GM23338 (cell line): ENCODE data around the gene WBP2NL. TPM values are rescaled to one million over a fixed set of nuclear protein-coding genes. Genes with fewer than 3 reads are reported as not detected.

ENCODE experiments used
- ATAC-seq: fragments of 200-7000 bp; cut with Tn5 transposase; 3 replicates; pipeline ENCODE4 v1.9.1; 2020
- DNase-seq: peaks from one replicate; pipeline ENCODE4 v3.0.0-alpha.2; 2015; ENCODE audit warnings: low spot score
- H2AFZ ChIP-seq: fragments of 200-600 bp; sonication (generic); 2 replicates; pipeline ENCODE4 v1.8.0; 2016; ENCODE audit warnings: antibody characterized with exemption, mild to moderate bottlenecking, moderate library complexity
- H3F3A ChIP-seq: fragments of 200-600 bp; sonication (generic); replicated peaks from 2 replicates; pipeline ENCODE4 v1.8.0; 2017; ENCODE audit warnings: antibody characterized with exemption, mixed run types, low read depth
- H3K27ac ChIP-seq: fragments of 200-600 bp; sonication (generic); 2 replicates; pipeline ENCODE4 v1.6.1; 2016; ENCODE audit warnings: low read depth
- H3K27me3 ChIP-seq: fragments of 200-600 bp; sonication (generic); 2 replicates; pipeline ENCODE4 v1.8.0; 2016; ENCODE audit warnings: mild to moderate bottlenecking, mixed run types, moderate library complexity; ENCODE audit not compliant: insufficient read depth
- H3K36me3 ChIP-seq: fragments of 200-600 bp; sonication (generic); 2 replicates; pipeline ENCODE4 v1.8.0; 2016; ENCODE audit warnings: mild to moderate bottlenecking; ENCODE audit not compliant: insufficient read depth
- H3K4me1 ChIP-seq: fragments of 200-600 bp; sonication (generic); 2 replicates; pipeline ENCODE4 v1.8.0; 2016; ENCODE audit warnings: mild to moderate bottlenecking, moderate library complexity; ENCODE audit not compliant: insufficient read depth
- H3K4me2 ChIP-seq: fragments of 200-600 bp; sonication (generic); 2 replicates; pipeline ENCODE4 v1.7.1; 2017; ENCODE audit warnings: mixed run types
- H3K4me3 ChIP-seq: fragments of 200-600 bp; sonication (generic); 2 replicates; pipeline ENCODE4 v1.6.1; 2016; ENCODE audit warnings: mixed run types
- H3K79me2 ChIP-seq: fragments of 200-600 bp; sonication (generic); replicated peaks from 2 replicates; pipeline ENCODE4 v1.8.0; 2017; ENCODE audit warnings: mild to moderate bottlenecking; ENCODE audit not compliant: insufficient read depth
- H3K9me2 ChIP-seq: fragments of 200-600 bp; sonication (generic); 2 replicates; pipeline ENCODE4 v1.8.0; 2017; ENCODE audit not compliant: insufficient read depth
- H4K20me1 ChIP-seq: fragments of 200-600 bp; sonication (generic); replicated peaks from 2 replicates; pipeline ENCODE4 v1.8.0; 2017; ENCODE audit warnings: mild to moderate bottlenecking; ENCODE audit not compliant: insufficient read depth
- H3K27ac Mint-ChIP-seq: 2 replicates; pipeline ENCODE4 v1.8.0; 2020; ENCODE audit warnings: inconsistent platforms, mild to moderate bottlenecking, moderate library complexity, mixed read lengths
- H3K27me3 Mint-ChIP-seq: 3 replicates; pipeline ENCODE4 v1.8.0; 2022; ENCODE audit warnings: low read depth, mild to moderate bottlenecking, moderate library complexity, mixed read lengths, inconsistent platforms; ENCODE audit not compliant: insufficient read depth, poor library complexity
- H3K36me3 Mint-ChIP-seq: 3 replicates; pipeline ENCODE4 v1.8.0; 2021; ENCODE audit warnings: low read depth, mild to moderate bottlenecking, inconsistent platforms, moderate library complexity, mixed read lengths
- H3K4me1 Mint-ChIP-seq: 3 replicates; pipeline ENCODE4 v1.8.0; 2020; ENCODE audit warnings: mild to moderate bottlenecking, inconsistent platforms, mixed read lengths
- H3K4me3 Mint-ChIP-seq: 3 replicates; pipeline ENCODE4 v1.8.0; 2021; ENCODE audit warnings: moderate library complexity, mild to moderate bottlenecking, inconsistent platforms, mixed read lengths
- H3K9me3 Mint-ChIP-seq: 3 replicates; pipeline ENCODE4 v1.8.0; 2020; ENCODE audit warnings: moderate library complexity, mild to moderate bottlenecking, inconsistent platforms, mixed read lengths
- CREB1 ChIP-seq: fragments of 250-450 bp; sonication (Bioruptor Pico); IDR thresholded peaks from 2 replicates; pipeline ENCODE4 v1.5.0; 2020; ENCODE audit warnings: low read depth, mild to moderate bottlenecking, moderate library complexity
- EZH2 ChIP-seq: fragments of 200-600 bp; sonication (generic); IDR thresholded peaks from one replicate; pipeline ENCODE4 v1.8.0; 2017; ENCODE audit warnings: antibody characterized with exemption, mild to moderate bottlenecking, low read depth; ENCODE audit not compliant: unreplicated experiment
- EZH2phosphoT487 ChIP-seq: fragments of 200-600 bp; sonication (generic); IDR thresholded peaks from one replicate; pipeline ENCODE4 v1.8.1; 2018; ENCODE audit warnings: antibody characterized with exemption; ENCODE audit not compliant: unreplicated experiment
- JUNB ChIP-seq: IDR thresholded peaks from one replicate; pipeline ENCODE4 v1.6.1; 2016; ENCODE audit warnings: antibody characterized with exemption; ENCODE audit not compliant: unreplicated experiment
- NANOG ChIP-seq: IDR thresholded peaks from 2 replicates; pipeline ENCODE4 v1.6.1; 2016; ENCODE audit warnings: antibody characterized with exemption, borderline replicate concordance
- POLR2AphosphoS5 ChIP-seq: IDR thresholded peaks from 2 replicates; pipeline ENCODE4 v1.6.1; 2016; ENCODE audit warnings: antibody characterized with exemption, low read depth
- STAT1 ChIP-seq: IDR thresholded peaks from one replicate; pipeline ENCODE4 v1.6.1; 2016; ENCODE audit warnings: antibody characterized with exemption; ENCODE audit not compliant: unreplicated experiment
- ZNF114 ChIP-seq: fragments of 250-450 bp; sonication (Bioruptor Pico); IDR thresholded peaks from 2 replicates; pipeline ENCODE4 v1.5.0; 2020; ENCODE audit warnings: mild to moderate bottlenecking, moderate library complexity
- ZNF331 ChIP-seq: fragments of 250-450 bp; sonication (Bioruptor Pico); IDR thresholded peaks from 2 replicates; pipeline ENCODE4 v1.5.0; 2020; ENCODE audit warnings: low read depth, mild to moderate bottlenecking, moderate library complexity
- ZNF462 ChIP-seq: fragments of 250-450 bp; sonication (Bioruptor Pico); IDR thresholded peaks from 2 replicates; pipeline ENCODE4 v1.5.0; 2020; ENCODE audit warnings: mild to moderate bottlenecking, moderate library complexity
- polyA plus RNA-seq: library from polyadenylated mRNA; unstranded; fragments of >200 nt; fragmentation: Nextera tagmentation; extraction: Ambion mirVana; gene quantifications from 2 replicates; pipeline ENCODE4 v1.2.1, GENCODE V29; 2016
- total RNA-seq: library from RNA; depleted of rRNA; stranded (reverse); fragments of >200 nt; shearing (Covaris generic); gene quantifications from 2 replicates; pipeline ENCODE4 v1.2.3, GENCODE V29; 2014
- TF ChIP-seq, protein P1 (sequence below), 2 experiments: fragments of 200-600 bp in 1 of 2; sonication (generic) in 1 of 2; conservative IDR thresholded peaks; 2 replicates each; pipeline versions ENCODE4 v1.5.1 to v1.6.1; 2016 to 2017; ENCODE audit warnings: antibody characterized with exemption in 2 of 2, low read depth in 2 of 2, mild to moderate bottlenecking in 2 of 2, moderate library complexity in 1 of 2
- TF ChIP-seq, protein P2 (sequence below): IDR thresholded peaks from one replicate; pipeline ENCODE4 v1.6.1; 2018; ENCODE audit warnings: antibody characterized with exemption; ENCODE audit not compliant: unreplicated experiment
- TF ChIP-seq, protein P3 (sequence below): IDR thresholded peaks from 2 replicates; pipeline ENCODE4 v1.6.1; 2016; ENCODE audit warnings: antibody characterized with exemption

The WBP2NL gene
- total and polyA plus RNA-seq, 2 experiments from 2014 or later: 0.14 TPM; not detected in 1

- Histone ChIP-seq H3K27me3 (no peaks in the 10 kb centered on the region), H2AFZ (no peak overlapping the region), H3K36me3 (no peaks in the 10 kb centered on the region), H3K79me2 (no peaks in the 10 kb centered on the region), H3K27ac (no peak overlapping the region), H3K4me1 (no peaks in the 10 kb centered on the region), H3F3A (no peaks in the 10 kb centered on the region), H3K4me2 (no peak overlapping the region), H4K20me1 (no peaks in the 10 kb centered on the region; the same call in 1 of the 2 replicates), H3K4me3 (no peak overlapping the region), H3K9me2 (no peaks in the 10 kb centered on the region)
- DNase-seq (no peak), ATAC-seq (no peak)
- Mint-ChIP-seq H3K27me3 (peaks cover 3% of the 10 kb centered on the region), H3K36me3 (peaks cover 21% of the 10 kb centered on the region), H3K9me3 (no peaks in the 10 kb centered on the region; the same call in 2 of the 3 replicates), H3K4me3 (no peak overlapping the region), H3K4me1 (no peaks in the 10 kb centered on the region), H3K27ac (no peak overlapping the region)
- TF ChIP-seq EZH2phosphoT487: no peak
- TF ChIP-seq POLR2AphosphoS5: no peak
- no peak for TF ChIP-seq EZH2
- TF ChIP-seq CREB1 (CRISPR knock-in tag): no peak
- TF ChIP-seq STAT1: no peak
- TF ChIP-seq ZNF331 (CRISPR knock-in tag): no peak
- TF ChIP-seq ZNF462: no peak
- TF ChIP-seq, protein P1, sequence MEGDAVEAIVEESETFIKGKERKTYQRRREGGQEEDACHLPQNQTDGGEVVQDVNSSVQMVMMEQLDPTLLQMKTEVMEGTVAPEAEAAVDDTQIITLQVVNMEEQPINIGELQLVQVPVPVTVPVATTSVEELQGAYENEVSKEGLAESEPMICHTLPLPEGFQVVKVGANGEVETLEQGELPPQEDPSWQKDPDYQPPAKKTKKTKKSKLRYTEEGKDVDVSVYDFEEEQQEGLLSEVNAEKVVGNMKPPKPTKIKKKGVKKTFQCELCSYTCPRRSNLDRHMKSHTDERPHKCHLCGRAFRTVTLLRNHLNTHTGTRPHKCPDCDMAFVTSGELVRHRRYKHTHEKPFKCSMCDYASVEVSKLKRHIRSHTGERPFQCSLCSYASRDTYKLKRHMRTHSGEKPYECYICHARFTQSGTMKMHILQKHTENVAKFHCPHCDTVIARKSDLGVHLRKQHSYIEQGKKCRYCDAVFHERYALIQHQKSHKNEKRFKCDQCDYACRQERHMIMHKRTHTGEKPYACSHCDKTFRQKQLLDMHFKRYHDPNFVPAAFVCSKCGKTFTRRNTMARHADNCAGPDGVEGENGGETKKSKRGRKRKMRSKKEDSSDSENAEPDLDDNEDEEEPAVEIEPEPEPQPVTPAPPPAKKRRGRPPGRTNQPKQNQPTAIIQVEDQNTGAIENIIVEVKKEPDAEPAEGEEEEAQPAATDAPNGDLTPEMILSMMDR (conservative IDR thresholded peaks at IDR 0.05; ENCODE audit: low read depth in 2 of 2): no peak
- TF ChIP-seq, protein P2, sequence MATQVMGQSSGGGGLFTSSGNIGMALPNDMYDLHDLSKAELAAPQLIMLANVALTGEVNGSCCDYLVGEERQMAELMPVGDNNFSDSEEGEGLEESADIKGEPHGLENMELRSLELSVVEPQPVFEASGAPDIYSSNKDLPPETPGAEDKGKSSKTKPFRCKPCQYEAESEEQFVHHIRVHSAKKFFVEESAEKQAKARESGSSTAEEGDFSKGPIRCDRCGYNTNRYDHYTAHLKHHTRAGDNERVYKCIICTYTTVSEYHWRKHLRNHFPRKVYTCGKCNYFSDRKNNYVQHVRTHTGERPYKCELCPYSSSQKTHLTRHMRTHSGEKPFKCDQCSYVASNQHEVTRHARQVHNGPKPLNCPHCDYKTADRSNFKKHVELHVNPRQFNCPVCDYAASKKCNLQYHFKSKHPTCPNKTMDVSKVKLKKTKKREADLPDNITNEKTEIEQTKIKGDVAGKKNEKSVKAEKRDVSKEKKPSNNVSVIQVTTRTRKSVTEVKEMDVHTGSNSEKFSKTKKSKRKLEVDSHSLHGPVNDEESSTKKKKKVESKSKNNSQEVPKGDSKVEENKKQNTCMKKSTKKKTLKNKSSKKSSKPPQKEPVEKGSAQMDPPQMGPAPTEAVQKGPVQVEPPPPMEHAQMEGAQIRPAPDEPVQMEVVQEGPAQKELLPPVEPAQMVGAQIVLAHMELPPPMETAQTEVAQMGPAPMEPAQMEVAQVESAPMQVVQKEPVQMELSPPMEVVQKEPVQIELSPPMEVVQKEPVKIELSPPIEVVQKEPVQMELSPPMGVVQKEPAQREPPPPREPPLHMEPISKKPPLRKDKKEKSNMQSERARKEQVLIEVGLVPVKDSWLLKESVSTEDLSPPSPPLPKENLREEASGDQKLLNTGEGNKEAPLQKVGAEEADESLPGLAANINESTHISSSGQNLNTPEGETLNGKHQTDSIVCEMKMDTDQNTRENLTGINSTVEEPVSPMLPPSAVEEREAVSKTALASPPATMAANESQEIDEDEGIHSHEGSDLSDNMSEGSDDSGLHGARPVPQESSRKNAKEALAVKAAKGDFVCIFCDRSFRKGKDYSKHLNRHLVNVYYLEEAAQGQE: no peak
- TF ChIP-seq NANOG: no peak
- TF ChIP-seq ZNF114 (CRISPR knock-in tag): no peak
- TF ChIP-seq JUNB: no peak
- TF ChIP-seq, protein P3, sequence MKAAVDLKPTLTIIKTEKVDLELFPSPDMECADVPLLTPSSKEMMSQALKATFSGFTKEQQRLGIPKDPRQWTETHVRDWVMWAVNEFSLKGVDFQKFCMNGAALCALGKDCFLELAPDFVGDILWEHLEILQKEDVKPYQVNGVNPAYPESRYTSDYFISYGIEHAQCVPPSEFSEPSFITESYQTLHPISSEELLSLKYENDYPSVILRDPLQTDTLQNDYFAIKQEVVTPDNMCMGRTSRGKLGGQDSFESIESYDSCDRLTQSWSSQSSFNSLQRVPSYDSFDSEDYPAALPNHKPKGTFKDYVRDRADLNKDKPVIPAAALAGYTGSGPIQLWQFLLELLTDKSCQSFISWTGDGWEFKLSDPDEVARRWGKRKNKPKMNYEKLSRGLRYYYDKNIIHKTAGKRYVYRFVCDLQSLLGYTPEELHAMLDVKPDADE: no peak
Measured at GRCh38 chr22:41983513-41984405, 14.8 kb upstream of the WBP2NL start.
